Hepatocyte (in vitro differentiated cells): ENCODE measurements around the gene NAV2. TPM values are rescaled to one million over a fixed set of nuclear protein-coding genes. Genes with fewer than 3 reads are reported as not detected.

Experiments
- DNase-seq: peaks from one replicate; pipeline ENCODE4 v3.0.0-alpha.2; 2016; ENCODE audit warnings: low spot score
- H2AFZ ChIP-seq: fragments of 200-600 bp; sonication (generic); 2 replicates; pipeline ENCODE4 v1.6.0; 2016; ENCODE audit warnings: antibody characterized with exemption, mild to moderate bottlenecking
- H3K27ac ChIP-seq: fragments of 200-600 bp; sonication (generic); 2 replicates; pipeline ENCODE4 v1.5.1; 2016; ENCODE audit warnings: mild to moderate bottlenecking
- H3K27me3 ChIP-seq: fragments of 200-600 bp; sonication (generic); 2 replicates; pipeline ENCODE4 v1.6.1; 2016
- H3K36me3 ChIP-seq: fragments of 200-600 bp; sonication (generic); replicated peaks from 2 replicates; pipeline ENCODE4 v1.5.1; 2016; ENCODE audit warnings: low read depth; ENCODE audit not compliant: insufficient read depth
- H3K4me1 ChIP-seq: fragments of 200-600 bp; sonication (generic); 2 replicates; pipeline ENCODE4 v1.5.1; 2016; ENCODE audit warnings: mild to moderate bottlenecking, moderate library complexity; ENCODE audit not compliant: insufficient read depth
- H3K4me2 ChIP-seq: fragments of 200-600 bp; sonication (generic); 2 replicates; pipeline ENCODE4 v1.6.0; 2016
- H3K4me3 ChIP-seq: fragments of 200-600 bp; sonication (generic); 2 replicates; pipeline ENCODE4 v1.5.1; 2016; ENCODE audit warnings: mild to moderate bottlenecking
- H3K79me2 ChIP-seq: fragments of 200-600 bp; sonication (generic); 2 replicates; pipeline ENCODE4 v1.6.0; 2017; ENCODE audit warnings: mild to moderate bottlenecking
- H3K9me2 ChIP-seq: fragments of 200-600 bp; sonication (generic); replicated peaks from 2 replicates; pipeline ENCODE4 v1.6.0; 2017; ENCODE audit warnings: mild to moderate bottlenecking; ENCODE audit not compliant: insufficient read depth
- H3K9me3 ChIP-seq: fragments of 200-600 bp; sonication (generic); 2 replicates; pipeline ENCODE4 v1.5.1; 2016; ENCODE audit warnings: low read depth, mild to moderate bottlenecking
- H4K20me1 ChIP-seq: fragments of 200-600 bp; sonication (generic); 2 replicates; pipeline ENCODE4 v1.6.0; 2016; ENCODE audit warnings: mild to moderate bottlenecking; ENCODE audit not compliant: insufficient read depth, poor library complexity, severe bottlenecking
- CTCF ChIP-seq: fragments of 200-600 bp; sonication (generic); IDR thresholded peaks from 2 replicates; pipeline ENCODE4 v1.5.1; 2016; ENCODE audit warnings: antibody characterized with exemption, mild to moderate bottlenecking; ENCODE audit not compliant: poor library complexity
- EZH2 ChIP-seq: fragments of 200-600 bp; sonication (generic); IDR thresholded peaks from 2 replicates; pipeline ENCODE4 v1.6.1; 2016; ENCODE audit warnings: antibody characterized with exemption, mild to moderate bottlenecking, borderline replicate concordance
- EZH2phosphoT487 ChIP-seq: fragments of 200-600 bp; sonication (generic); IDR thresholded peaks from one replicate; pipeline ENCODE4 v1.6.1; 2018; ENCODE audit warnings: antibody characterized with exemption, mild to moderate bottlenecking, low read depth, moderate library complexity; ENCODE audit not compliant: unreplicated experiment, severe bottlenecking
- WGBS: methylation state at CpG from one replicate; pipeline ENCODE4 v1.1.6; 2016; ENCODE audit warnings: low lambda C conversion rate; ENCODE audit errors: missing lambda C conversion rate; 5-methylcytosine and 5-hydroxymethylcytosine counted together
- polyA plus RNA-seq: library from polyadenylated mRNA; unstranded; fragments of >200 nt; fragmentation: Nextera tagmentation; extraction: Ambion mirVana; gene quantifications from 2 replicates; pipeline ENCODE4 v1.2.1, GENCODE V29; 2016
- total RNA-seq: library from RNA; depleted of rRNA; stranded (reverse); fragments of >200 nt; gene quantifications from 2 replicates; pipeline ENCODE4 v1.2.3, GENCODE V29; 2014

The NAV2 gene
- total and polyA plus RNA-seq, 2 experiments from 2014 or later, result 23.7 to 30.8 TPM

- Histone ChIP-seq H3K9me3 (no peaks in the 10 kb centered on the region), H3K9me2 (no peaks in the 10 kb centered on the region), H2AFZ (no peak overlapping the region), H3K27ac (no peak overlapping the region), H3K4me1 (peaks cover 7% of the 10 kb centered on the region), H3K36me3 (no peaks in the 10 kb centered on the region), H3K27me3 (no peaks in the 10 kb centered on the region), H4K20me1 (no peaks in the 10 kb centered on the region), H3K4me2 (no peak overlapping the region), H3K4me3 (no peak overlapping the region), H3K79me2 (no peaks in the 10 kb centered on the region)
- 98% methylated on average over 3 of the region's 3 CpGs for WGBS
- TF ChIP-seq EZH2, result no peak
- TF ChIP-seq EZH2phosphoT487, result no peak
- TF ChIP-seq CTCF, result no peak
- DNase-seq, result no peak
Observed at GRCh38 chr11:19702620-19703019, 10.0 kb upstream of the NAV2 start.

GRCh38 chr11:19703211-19703610 lies 9.4 kb upstream of the NAV2 start:
- H3K4me3 ChIP-seq, result no peak overlapping the region
- H3K9me2 ChIP-seq, result no peaks in the 10 kb centered on the region
- no peak for TF ChIP-seq EZH2
- TF ChIP-seq CTCF, result no peak
- TF ChIP-seq EZH2phosphoT487, result no peak
- no peak overlapping the region for H3K27ac ChIP-seq
- no peaks in the 10 kb centered on the region for H3K9me3 ChIP-seq
- 54% methylated on average over 7 of the region's 7 CpGs for WGBS
- no peak overlapping the region for H3K4me2 ChIP-seq
- H3K79me2 ChIP-seq, result no peaks in the 10 kb centered on the region
- no peaks in the 10 kb centered on the region for H3K36me3 ChIP-seq
- H4K20me1 ChIP-seq, result no peaks in the 10 kb centered on the region
- H3K27me3 ChIP-seq, result no peaks in the 10 kb centered on the region
- H3K4me1 ChIP-seq, result peaks cover 2% of the 10 kb centered on the region
- no peak overlapping the region for H2AFZ ChIP-seq
- no peak for DNase-seq

- H2AFZ ChIP-seq, result no peak overlapping the region
- no peak overlapping the region for H3K4me3 ChIP-seq
- no peaks in the 10 kb centered on the region for H3K9me2 ChIP-seq
- TF ChIP-seq EZH2, result no peak
- no peak for TF ChIP-seq EZH2phosphoT487
- DNase-seq, result no peak
- H3K27me3 ChIP-seq, result no peaks in the 10 kb centered on the region
- WGBS, result 61% methylated on average over 1 of the region's 1 CpG
- H3K9me3 ChIP-seq, result no peaks in the 10 kb centered on the region
- H3K36me3 ChIP-seq, result no peaks in the 10 kb centered on the region
- no peaks in the 10 kb centered on the region for H4K20me1 ChIP-seq
- no peaks in the 10 kb centered on the region for H3K79me2 ChIP-seq
- H3K4me1 ChIP-seq, result no peaks in the 10 kb centered on the region
- no peak overlapping the region for H3K4me2 ChIP-seq
- no peak overlapping the region for H3K27ac ChIP-seq
Observed at GRCh38 chr11:19704213-19704612, 8.4 kb upstream of the NAV2 start.

- Histone ChIP-seq H4K20me1 (no peaks in the 10 kb centered on the region), H3K4me3 (no peak overlapping the region), H3K9me3 (no peaks in the 10 kb centered on the region), H3K79me2 (no peaks in the 10 kb centered on the region), H3K27me3 (no peaks in the 10 kb centered on the region), H3K27ac (no peak overlapping the region), H3K9me2 (no peaks in the 10 kb centered on the region), H3K36me3 (no peaks in the 10 kb centered on the region), H3K4me1 (no peaks in the 10 kb centered on the region), H3K4me2 (no peak overlapping the region), H2AFZ (no peak overlapping the region)
- TF ChIP-seq CTCF (no peak), EZH2 (no peak), EZH2phosphoT487 (no peak)
- no peak for DNase-seq
- 91% methylated on average over 1 of the region's 1 CpG for WGBS
Observed at GRCh38 chr11:19705936-19706335, 6.7 kb upstream of the NAV2 start.
